Spleen (tissue), 11 donors: ENCODE data around the gene PRSS21. TPM values are rescaled to one million over a fixed set of nuclear protein-coding genes. Genes with fewer than 3 reads are reported as not detected.

ENCODE experiments used
- DNase-seq: peaks from one replicate; pipeline ENCODE4 v3.0.0-alpha.2; 2020
- H3K27ac ChIP-seq, 8 donors: fragments of 200-600 bp; sonication (generic) in 7 of 8; 1 replicate in 4 of 8; 2 replicates in 4 of 8; pipeline versions ENCODE4 v1.5.0 to v1.8.0; 2016 to 2021; ENCODE audit warnings: inconsistent platforms in 4 of 8, mild to moderate bottlenecking in 4 of 8, moderate library complexity in 1 of 8
- H3K27me3 ChIP-seq, 7 donors: fragments of 200-600 bp; sonication (generic) in 6 of 7; replicated peaks in 1 of 7; 1 replicate in 4 of 7; 2 replicates in 3 of 7; pipeline versions ENCODE4 v1.5.0 to v1.8.0; 2016 to 2021; ENCODE audit warnings: inconsistent platforms in 3 of 7, mild to moderate bottlenecking in 1 of 7
- H3K36me3 ChIP-seq, 6 donors: fragments of 200-600 bp; sonication (generic) in 5 of 6; 1 replicate in 4 of 6; 2 replicates in 2 of 6; pipeline versions ENCODE4 v1.5.0 to v1.8.0; 2016 to 2021; ENCODE audit warnings: inconsistent platforms in 2 of 6
- H3K4me1 ChIP-seq, 6 donors: fragments of 200-600 bp; sonication (generic) in 5 of 6; 1 replicate in 3 of 6; 2 replicates in 3 of 6; pipeline versions ENCODE4 v1.5.0 to v1.8.0; 2016 to 2021; ENCODE audit warnings: inconsistent platforms in 3 of 6
- H3K4me3 ChIP-seq, 8 donors: fragments of 200-600 bp; sonication (generic) in 7 of 8; 1 replicate in 4 of 8; 2 replicates in 4 of 8; pipeline versions ENCODE4 v1.5.0 to v1.8.0; 2016 to 2021; ENCODE audit warnings: inconsistent platforms in 4 of 8, mild to moderate bottlenecking in 4 of 8, moderate library complexity in 2 of 8
- H3K9me3 ChIP-seq, 8 donors: fragments of 200-600 bp; sonication (generic) in 7 of 8; 1 replicate in 4 of 8; 2 replicates in 4 of 8; pipeline versions ENCODE4 v1.5.0 to v1.8.0; 2016 to 2021; ENCODE audit warnings: inconsistent platforms in 4 of 8
- POLR2A ChIP-seq, 3 donors: fragments of 450-650 bp; IDR thresholded peaks; one replicate each; pipeline ENCODE4 v1.5.1; 2017; ENCODE audit warnings: antibody characterized with exemption in 3 of 3, mild to moderate bottlenecking in 1 of 3
- POLR2AphosphoS5 ChIP-seq, 3 donors: sonication (generic); formaldehyde crosslinking; IDR thresholded peaks; one replicate each; pipeline ENCODE4 v1.5.1; 2017; ENCODE audit warnings: antibody characterized with exemption in 3 of 3
- WGBS, 5 donors: extraction: QIAGEN DNeasy Blood & Tissue Kit in 3 of 5; methylation state at CpG; one replicate each; pipeline versions ENCODE4 v1.1.5 to v1.1.7; 2013 to 2018; 5-methylcytosine and 5-hydroxymethylcytosine counted together
- intact Hi-C: fragments of 100-400 bp; cut with DNase I; formaldehyde crosslinking; loops from one replicate; pipeline ENCODE4 v1.15.0; 2023; ENCODE audit warnings: low total_unique reads
- polyA plus RNA-seq, 3 donors: library from polyadenylated mRNA; stranded (reverse); fragments of 200-250 nt; gene quantifications; one replicate each; pipeline ENCODE4 v1.2.1, GENCODE V29; 2013
- total RNA-seq, 7 donors: library from RNA; depleted of rRNA in 3 of 7; stranded (reverse); fragments of >200 nt in 3 of 7; fragmentation: NEBNext Ultra II Directional in 4 of 7; extraction: Animal tissue kit (Norgen Biotek cat#: 25700) in 4 of 7; gene quantifications; one replicate each; pipeline versions ENCODE4 v1.1.0 to v1.2.1, GENCODE V29; 2016 to 2021
- TF ChIP-seq, protein P1 (sequence below), 11 experiments: fragments of 200-600 bp in 7 of 11; fragments of 450-650 bp in 4 of 11; sonication (generic) in 4 of 11; IDR thresholded peaks in 8 of 11; conservative IDR thresholded peaks in 3 of 11; 1 replicate in 7 of 11; 2 replicates in 4 of 11; pipeline versions ENCODE4 v1.4.0 to v1.8.0; 2016 to 2021; ENCODE audit warnings: antibody characterized with exemption in 11 of 11, inconsistent platforms in 4 of 11, mild to moderate bottlenecking in 1 of 11
- donor health status: healthy with polysubstance abuse.
- donor health status: DM: no; HTN: no; CAD: no; lungs with moderate emphysema.
- donor health status: DM: no; HTN: no; CAD: no.
- donor health status: Bipolar disorder and iron deficiency.
- donor health status: healthy.
- donor health status: DM: no; HTN: no; CAD: no.
- donor health status: DM: yes; HTN: yes; CAD: no.

Gene PRSS21
- total and polyA plus RNA-seq, 10 donors = 0.49 to 4.9 (median 1.6) TPM

DNA sequence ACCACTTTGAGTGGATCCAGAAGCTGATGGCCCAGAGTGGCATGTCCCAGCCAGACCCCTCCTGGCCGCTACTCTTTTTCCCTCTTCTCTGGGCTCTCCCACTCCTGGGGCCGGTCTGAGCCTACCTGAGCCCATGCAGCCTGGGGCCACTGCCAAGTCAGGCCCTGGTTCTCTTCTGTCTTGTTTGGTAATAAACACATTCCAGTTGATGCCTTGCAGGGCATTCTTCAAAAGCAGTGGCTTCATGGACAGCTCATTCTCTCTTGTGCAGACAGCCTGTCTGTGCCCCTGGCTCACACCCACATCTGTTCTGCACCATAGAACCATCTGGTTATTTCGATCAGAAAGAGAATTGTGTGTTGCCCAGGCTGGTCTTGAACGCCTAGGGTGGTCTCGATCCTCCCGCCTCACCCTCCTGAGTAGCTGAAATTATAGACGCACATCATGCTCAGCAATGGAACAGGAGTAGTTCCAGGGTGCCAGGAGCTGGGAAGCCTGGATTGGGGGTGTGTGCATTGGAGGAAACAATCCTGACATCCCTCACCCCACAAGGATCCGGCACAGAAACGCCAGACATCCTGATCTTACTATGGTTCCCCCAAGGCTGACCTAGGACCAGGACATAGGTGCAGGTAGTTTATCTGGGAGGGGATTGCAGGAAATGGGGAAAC, 4.6 kb downstream of the PRSS21 start:
- H3K4me1 ChIP-seq = peaks cover 0 to 10% (median 0%) of the 10 kb centered on the region in 6 donors

DNA sequence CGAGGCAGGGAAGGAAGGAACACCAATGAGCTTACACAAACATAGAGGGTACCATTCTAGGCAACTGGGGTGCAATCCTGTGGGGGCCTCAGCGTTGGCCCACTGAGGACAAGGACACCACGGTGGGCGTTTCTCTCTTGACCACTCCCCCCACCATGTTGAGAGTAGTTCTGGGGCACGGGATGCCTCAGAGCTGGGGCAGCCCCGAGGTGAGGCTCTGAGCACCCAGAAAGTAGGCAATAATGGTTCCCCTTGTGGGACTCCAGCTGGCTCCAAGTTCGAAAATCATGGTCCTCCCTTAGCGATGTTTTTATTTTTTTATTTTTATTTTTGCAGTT, 5.1 kb downstream of the PRSS21 start:
- no peak for TF ChIP-seq POLR2A (IDR thresholded peaks at IDR 0.05)
- Histone ChIP-seq H3K4me1 (peaks cover 0 to 10% (median 0%) of the 10 kb centered on the region in 6 donors), H3K27me3 (peaks cover 0 to 41% (median 0%) of the 10 kb centered on the region in 7 donors), H3K4me3 (no peak overlapping the region), H3K9me3 (no peaks in the 10 kb centered on the region), H3K36me3 (no peaks in the 10 kb centered on the region), H3K27ac (no peak overlapping the region)
- intact Hi-C loops = no loop called here
- 74 to 78% (median 77%) methylated on average over 8 of the region's 8 CpGs for WGBS, 5 donors
- DNase-seq = peak; percentile 17

More for the DNA sequence above, 4.6 kb downstream of the PRSS21 start:
- H3K27ac ChIP-seq = no peak overlapping the region
- 74 to 87% (median 83%) methylated on average over 9 of the region's 9 CpGs for WGBS, 5 donors
- no peak overlapping the region for H3K4me3 ChIP-seq
- no peak for TF ChIP-seq POLR2A (IDR thresholded peaks at IDR 0.05)
- TF ChIP-seq, protein P1, sequence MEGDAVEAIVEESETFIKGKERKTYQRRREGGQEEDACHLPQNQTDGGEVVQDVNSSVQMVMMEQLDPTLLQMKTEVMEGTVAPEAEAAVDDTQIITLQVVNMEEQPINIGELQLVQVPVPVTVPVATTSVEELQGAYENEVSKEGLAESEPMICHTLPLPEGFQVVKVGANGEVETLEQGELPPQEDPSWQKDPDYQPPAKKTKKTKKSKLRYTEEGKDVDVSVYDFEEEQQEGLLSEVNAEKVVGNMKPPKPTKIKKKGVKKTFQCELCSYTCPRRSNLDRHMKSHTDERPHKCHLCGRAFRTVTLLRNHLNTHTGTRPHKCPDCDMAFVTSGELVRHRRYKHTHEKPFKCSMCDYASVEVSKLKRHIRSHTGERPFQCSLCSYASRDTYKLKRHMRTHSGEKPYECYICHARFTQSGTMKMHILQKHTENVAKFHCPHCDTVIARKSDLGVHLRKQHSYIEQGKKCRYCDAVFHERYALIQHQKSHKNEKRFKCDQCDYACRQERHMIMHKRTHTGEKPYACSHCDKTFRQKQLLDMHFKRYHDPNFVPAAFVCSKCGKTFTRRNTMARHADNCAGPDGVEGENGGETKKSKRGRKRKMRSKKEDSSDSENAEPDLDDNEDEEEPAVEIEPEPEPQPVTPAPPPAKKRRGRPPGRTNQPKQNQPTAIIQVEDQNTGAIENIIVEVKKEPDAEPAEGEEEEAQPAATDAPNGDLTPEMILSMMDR (IDR thresholded peaks at IDR 0.05 in 8 of 11, conservative IDR thresholded peaks at IDR 0.05 in 3 of 11) = no peak
- no peak for TF ChIP-seq POLR2AphosphoS5 (IDR thresholded peaks at IDR 0.05)
- no peaks in the 10 kb centered on the region for H3K36me3 ChIP-seq
- H3K9me3 ChIP-seq = no peaks in the 10 kb centered on the region
- intact Hi-C loops = no loop called here
- H3K27me3 ChIP-seq = peaks cover 0 to 41% (median 0%) of the 10 kb centered on the region in 7 donors
- no peak for DNase-seq

DNA sequence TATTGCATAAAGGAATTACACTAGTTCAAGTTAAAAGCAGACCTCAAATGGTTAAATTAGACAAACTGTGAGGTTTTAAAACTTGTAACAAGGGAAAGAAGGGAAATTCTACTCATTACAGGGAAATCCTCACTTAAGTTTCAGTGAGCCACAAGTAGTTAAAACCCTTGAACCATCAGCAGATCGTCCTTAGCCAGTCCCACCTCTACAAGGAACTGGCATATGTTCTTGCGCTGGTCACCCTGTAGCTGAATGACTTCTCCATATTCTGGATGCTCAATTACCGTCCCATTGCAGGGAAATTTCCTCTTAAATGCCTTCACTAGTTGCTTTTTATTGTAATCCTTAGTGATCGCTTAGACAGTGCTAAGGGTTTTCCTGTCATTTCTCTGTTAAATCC, 5.5 kb downstream of the PRSS21 start:
- intact Hi-C loops = no loop called here
- Histone ChIP-seq H3K4me1 (peaks cover 0 to 7% (median 0%) of the 10 kb centered on the region in 6 donors), H3K27me3 (peaks cover 0 to 38% (median 0%) of the 10 kb centered on the region in 7 donors), H3K27ac (no peak overlapping the region), H3K4me3 (no peak overlapping the region), H3K9me3 (no peaks in the 10 kb centered on the region), H3K36me3 (no peaks in the 10 kb centered on the region)
- DNase-seq = no peak
- WGBS, 5 donors = 50 to 69% (median 62%) methylated on average over 4 of the region's 4 CpGs
- TF ChIP-seq POLR2A (IDR thresholded peaks at IDR 0.05) (no peak), POLR2AphosphoS5 (IDR thresholded peaks at IDR 0.05) (no peak)
- TF ChIP-seq, protein P1 (IDR thresholded peaks at IDR 0.05 in 8 of 11, conservative IDR thresholded peaks at IDR 0.05 in 3 of 11) = no peak

DNA sequence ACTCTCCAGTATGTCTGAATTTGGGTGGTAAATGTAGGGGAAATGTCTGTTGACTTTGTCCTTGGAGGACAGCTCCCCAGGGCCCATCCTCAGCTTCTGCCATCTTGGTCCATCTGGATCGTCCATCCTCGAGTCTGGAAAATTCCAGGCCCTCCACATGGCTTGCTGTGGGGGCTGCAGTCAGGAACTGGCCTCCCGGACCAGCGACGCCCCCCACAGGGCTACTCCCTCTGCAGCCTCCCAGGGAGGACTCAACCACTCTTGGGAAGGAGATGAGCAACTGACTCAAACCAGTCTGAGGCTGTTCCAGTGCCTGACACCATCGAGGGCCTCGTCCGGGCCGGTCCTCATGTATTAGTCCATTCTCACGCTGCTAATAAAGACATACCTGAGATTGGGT, 7.6 kb downstream of the PRSS21 start:
- DNase-seq = peak; percentile 36
- Histone ChIP-seq H3K4me1 (peaks cover 0 to 16% (median 3%) of the 10 kb centered on the region in 6 donors), H3K27ac (no peak overlapping the region), H3K36me3 (no peaks in the 10 kb centered on the region), H3K9me3 (no peaks in the 10 kb centered on the region), H3K4me3 (no peak overlapping the region), H3K27me3 (peaks cover 0 to 31% (median 0%) of the 10 kb centered on the region in 7 donors)
- WGBS, 5 donors = 74 to 95% (median 84%) methylated on average over 6 to 10 of the region's 10 CpGs
- intact Hi-C loops = no loop called here
- TF ChIP-seq POLR2AphosphoS5 (IDR thresholded peaks at IDR 0.05) (no peak), POLR2A (IDR thresholded peaks at IDR 0.05) (no peak)
- TF ChIP-seq, protein P1 (IDR thresholded peaks at IDR 0.05 in 8 of 11, conservative IDR thresholded peaks at IDR 0.05 in 3 of 11) = no peak
